ENCODE data around the gene GTF2IRD1.

DNA sequence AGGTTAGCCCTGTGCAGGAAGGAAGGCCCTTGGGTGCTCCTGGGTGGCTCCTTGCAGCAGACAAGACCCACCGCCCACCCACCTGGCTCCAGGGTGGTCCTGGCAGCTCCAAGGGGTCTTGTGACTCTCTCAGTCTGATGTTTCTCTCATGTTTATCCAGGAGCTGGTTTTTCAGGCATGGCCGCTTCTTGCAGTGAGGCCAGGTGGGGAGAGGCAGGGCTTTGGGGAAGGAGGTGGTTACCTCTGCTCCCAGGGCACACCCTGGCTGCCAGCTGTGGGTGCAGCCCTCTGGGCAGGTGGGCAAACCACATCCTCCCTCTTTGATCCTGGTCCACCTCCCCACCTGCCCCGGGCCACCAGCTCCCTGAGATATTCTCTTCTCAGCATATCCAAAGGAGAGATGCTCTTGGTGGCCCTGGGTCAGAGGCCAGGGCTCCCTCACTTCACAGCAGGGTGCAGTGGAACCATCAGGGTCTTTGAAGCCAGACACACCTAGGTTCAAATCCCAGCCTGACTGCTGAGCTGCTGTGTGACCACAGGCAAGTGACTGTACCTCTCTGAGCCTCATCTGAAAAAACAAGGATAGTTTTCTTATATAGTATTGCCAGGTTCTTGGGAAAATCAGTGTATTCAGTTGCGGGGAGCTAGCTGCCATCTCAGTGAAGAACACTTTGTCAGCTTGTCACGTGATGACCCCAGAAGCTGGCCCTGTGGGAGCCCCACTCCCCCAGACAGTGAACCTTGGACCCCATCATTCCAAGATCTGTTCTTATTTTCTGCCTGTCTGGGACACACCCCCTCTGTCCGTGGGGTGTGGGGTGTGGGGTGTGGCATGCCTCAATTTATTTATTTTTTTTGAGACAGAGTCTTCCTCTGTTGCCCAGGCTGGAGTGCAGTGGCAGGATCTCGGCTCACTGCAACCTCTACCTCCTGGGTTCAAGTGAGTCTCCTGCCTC lies 11.5 kb downstream of the GTF2IRD1 start:
- no peak for TF ChIP-seq CTCF (IDR thresholded peaks at IDR 0.05)
- TF ChIP-seq, protein P1, sequence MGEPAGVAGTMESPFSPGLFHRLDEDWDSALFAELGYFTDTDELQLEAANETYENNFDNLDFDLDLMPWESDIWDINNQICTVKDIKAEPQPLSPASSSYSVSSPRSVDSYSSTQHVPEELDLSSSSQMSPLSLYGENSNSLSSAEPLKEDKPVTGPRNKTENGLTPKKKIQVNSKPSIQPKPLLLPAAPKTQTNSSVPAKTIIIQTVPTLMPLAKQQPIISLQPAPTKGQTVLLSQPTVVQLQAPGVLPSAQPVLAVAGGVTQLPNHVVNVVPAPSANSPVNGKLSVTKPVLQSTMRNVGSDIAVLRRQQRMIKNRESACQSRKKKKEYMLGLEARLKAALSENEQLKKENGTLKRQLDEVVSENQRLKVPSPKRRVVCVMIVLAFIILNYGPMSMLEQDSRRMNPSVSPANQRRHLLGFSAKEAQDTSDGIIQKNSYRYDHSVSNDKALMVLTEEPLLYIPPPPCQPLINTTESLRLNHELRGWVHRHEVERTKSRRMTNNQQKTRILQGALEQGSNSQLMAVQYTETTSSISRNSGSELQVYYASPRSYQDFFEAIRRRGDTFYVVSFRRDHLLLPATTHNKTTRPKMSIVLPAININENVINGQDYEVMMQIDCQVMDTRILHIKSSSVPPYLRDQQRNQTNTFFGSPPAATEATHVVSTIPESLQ (CRISPR knock-in tag; IDR thresholded peaks at IDR 0.05), result no peak
- TF ChIP-seq CREM (CRISPR knock-in tag; IDR thresholded peaks at IDR 0.05), result no peak
- no peak for TF ChIP-seq ZNF423 (CRISPR knock-in tag; IDR thresholded peaks at IDR 0.05)
